HCEC 1CT (cell line): ENCODE measurements around the gene LKAAEAR1.

ENCODE experiments used
- DNase-seq: peaks from one replicate; pipeline ENCODE4 v3.0.0-alpha.2; 2017

Gene LKAAEAR1

GRCh38 chr20:64110411-64111068, 26.3 kb upstream of the LKAAEAR1 start:
- DNase-seq = no peak

DNA sequence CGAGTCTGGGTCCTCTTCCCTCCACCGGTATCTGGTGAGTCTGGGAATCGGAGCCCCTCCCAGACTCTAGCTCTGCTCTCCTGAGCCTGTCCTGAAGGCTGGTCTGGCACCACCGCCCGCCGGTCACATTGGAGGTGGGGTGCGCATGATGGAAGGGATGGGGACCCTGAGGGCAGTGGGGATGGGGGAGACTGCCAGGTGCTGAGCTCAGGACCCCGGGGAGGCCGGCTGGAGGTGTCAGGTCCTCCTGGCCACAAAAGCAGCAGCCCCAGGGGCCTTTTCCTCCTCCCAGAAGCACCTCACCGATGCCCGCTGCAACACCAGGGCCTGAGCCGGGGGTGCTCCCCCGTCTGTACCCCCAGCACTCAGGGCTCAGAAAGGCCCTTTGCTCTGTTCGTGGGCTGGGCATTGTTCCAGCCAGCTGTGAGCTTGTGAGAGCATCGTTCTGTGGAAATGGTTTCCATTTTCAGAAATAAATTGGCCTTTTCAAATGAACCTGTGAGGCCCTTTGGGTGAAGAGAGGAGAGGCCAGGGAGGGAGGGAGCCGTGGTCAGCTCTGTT, 25.7 kb upstream of the LKAAEAR1 start:
- DNase-seq = no peak

GRCh38 chr20:64108731-64109681, 24.8 kb upstream of the LKAAEAR1 start:
- no peak for DNase-seq

- DNase-seq = no peak
Observed at GRCh38 chr20:64107736-64108457, 23.7 kb upstream of the LKAAEAR1 start.

GRCh38 chr20:64106981-64107735, 23.0 kb upstream of the LKAAEAR1 start, which contains the start of gene NPBWR2:
NPBWR2 (minus strand) TSS chr20:64107565; CDS start chr20:64106831, 734 bp downstream.
- DNase-seq = no peak

- DNase-seq = no peak
Observed at GRCh38 chr20:64106435-64106961, 22.3 kb upstream of the LKAAEAR1 start.

- no peak for DNase-seq
Observed at GRCh38 chr20:64105846-64106434, 21.7 kb upstream of the LKAAEAR1 start.

DNA sequence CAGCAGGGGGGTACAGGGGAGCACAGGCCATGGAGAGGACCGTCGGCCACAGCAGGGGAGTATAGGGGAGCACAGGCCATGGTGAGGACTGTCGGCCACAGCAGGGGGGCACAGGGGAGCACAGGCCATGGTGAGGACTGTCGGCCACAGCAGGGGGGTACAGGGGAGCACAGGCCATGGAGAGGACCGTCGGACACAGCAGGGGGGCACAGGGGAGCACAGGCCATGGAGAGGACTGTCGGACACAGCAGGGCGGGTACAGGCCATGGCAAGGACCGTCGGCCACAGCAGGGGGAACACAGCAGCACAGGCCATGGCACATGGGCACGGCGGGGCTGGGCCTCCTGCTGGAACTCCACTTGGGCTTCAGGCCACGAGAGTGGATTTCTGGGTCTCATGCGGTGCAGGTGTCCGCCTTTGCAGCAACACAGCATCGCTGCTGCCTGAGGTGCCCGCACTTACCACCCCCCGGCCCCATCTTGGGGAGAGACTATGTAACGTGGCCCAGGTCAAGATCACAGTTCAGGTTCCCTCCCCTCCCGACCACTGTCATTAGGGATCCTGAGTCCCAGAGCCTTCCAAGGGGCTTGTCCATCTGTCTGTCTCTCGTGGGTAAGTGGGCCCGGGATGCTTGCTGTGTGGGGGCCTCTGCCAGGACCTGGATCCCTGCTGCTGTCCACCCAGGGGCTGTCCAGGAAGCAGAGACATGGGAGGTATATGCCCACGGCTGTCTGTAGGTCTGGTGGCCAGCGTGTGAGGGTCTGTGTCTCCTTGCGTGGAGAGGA, 20.7 kb upstream of the LKAAEAR1 start:
- no peak for DNase-seq

- DNase-seq = no peak
Observed at GRCh38 chr20:64103871-64104666, 19.9 kb upstream of the LKAAEAR1 start.

- no peak for DNase-seq
Observed at GRCh38 chr20:64102647-64103354, 18.6 kb upstream of the LKAAEAR1 start.

DNA sequence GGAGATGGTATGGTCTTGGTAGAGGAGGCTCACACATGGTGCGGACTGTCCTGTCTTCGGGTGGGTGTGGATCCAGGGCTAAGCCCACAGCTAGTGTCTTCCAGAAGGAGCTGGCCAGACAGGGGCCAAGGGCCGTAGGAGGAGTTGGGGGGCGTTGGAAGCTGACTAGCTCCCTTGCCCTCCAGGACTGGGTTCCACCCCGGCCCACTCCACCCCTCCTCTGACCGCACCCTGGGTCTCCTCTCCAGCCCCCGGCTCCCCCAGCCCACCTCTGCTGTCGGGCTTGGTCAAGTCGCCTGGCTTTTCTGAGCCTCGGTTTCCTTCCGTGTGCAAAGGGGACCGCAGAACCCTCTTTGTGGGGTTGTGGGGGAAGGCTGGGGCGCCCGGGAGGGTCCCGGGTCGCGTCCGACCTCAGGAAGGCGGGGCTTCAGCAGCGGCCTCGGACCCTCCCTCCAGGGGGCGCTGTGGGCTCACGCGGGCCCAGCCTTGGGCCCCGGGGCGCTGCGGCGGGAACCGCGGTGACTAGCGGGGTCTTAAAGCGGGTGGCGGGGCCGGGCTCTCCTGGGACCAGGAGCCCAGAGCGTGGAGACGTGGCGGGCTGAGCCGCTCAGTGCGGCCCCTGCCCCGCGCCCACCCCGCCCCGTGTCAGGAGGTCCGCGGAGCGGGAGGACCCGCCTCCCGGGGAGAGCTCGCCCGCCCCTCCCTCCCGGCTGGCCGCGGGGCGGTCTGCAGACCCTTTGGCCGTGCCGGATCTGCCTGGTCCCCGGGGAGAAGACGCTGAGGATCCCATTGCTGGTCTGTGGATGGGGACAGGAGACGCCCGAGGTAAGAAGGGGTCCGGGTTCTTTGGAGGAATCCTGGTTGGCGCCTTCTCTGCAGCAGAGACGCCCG, 17.8 kb upstream of the LKAAEAR1 start:
- no peak for DNase-seq

DNA sequence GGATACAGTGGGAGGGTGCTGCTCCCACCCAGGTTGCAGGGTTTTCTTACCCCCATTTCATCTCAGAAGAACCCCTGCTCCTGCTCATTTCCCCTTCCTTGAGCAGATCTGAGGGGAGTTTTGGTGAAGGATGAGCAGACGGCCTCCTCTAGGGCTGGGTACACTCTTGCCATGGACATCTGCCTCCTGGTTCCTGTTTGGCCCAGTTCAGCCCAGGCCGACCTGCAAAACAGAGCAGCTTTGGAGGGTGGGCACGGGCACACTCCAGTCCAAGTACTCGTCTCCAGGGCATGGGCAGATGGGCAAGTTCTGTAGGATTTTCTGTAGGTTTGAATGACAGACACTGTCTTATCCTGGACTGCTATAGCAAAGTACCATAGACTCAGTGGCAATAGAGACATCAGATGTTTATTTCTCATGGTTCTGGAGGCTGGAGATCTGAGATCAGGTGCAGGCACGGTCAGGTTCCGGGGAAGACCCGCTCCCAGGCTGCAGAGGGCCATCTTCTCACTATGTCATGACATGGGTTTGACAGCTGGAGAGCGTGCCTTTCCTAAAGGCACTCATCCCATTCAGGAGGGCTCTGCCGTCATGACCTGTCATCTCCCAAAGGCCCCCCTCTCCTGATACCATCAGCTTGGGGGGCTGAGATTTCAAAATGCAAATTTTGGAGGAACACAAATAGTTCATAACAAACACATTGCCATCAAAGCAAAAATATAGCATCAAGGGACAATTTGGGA, 16.9 kb upstream of the LKAAEAR1 start:
- DNase-seq = no peak

- no peak for DNase-seq
Observed at GRCh38 chr20:64100566-64100888, 16.3 kb upstream of the LKAAEAR1 start.

DNA sequence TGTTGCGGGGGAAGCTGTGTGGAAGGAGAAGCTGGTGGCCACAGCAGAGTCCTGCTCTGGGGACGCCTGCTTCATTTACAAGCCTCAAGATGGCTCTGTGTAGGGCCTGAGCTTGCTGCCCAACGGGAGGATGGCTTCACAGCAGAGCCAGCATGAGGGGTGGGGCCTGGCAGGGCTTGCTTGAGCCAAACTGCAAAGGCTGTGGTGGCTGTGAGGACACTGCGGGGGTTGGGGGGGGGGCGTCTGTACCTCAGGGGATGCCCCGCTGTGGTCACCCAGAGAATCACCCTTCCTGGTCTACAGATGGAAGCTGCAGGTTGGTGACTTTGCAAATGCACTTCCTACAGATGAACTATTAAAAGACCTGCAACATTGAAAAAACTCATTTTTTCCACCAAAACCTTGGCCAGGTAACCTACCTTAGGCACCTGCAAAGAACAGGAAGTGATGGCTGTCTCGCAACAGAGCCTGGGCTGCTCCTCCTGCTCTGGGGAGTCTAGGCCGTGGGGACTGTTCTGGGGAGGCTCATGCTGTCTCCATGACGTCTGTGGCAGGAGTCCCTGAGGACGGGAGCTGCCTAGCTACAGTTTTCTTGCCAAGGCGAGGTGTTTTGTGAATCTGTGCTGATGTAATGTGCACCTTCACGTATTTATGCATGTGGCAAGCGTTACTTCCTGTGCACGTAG, 15.8 kb upstream of the LKAAEAR1 start:
- no peak for DNase-seq

DNA sequence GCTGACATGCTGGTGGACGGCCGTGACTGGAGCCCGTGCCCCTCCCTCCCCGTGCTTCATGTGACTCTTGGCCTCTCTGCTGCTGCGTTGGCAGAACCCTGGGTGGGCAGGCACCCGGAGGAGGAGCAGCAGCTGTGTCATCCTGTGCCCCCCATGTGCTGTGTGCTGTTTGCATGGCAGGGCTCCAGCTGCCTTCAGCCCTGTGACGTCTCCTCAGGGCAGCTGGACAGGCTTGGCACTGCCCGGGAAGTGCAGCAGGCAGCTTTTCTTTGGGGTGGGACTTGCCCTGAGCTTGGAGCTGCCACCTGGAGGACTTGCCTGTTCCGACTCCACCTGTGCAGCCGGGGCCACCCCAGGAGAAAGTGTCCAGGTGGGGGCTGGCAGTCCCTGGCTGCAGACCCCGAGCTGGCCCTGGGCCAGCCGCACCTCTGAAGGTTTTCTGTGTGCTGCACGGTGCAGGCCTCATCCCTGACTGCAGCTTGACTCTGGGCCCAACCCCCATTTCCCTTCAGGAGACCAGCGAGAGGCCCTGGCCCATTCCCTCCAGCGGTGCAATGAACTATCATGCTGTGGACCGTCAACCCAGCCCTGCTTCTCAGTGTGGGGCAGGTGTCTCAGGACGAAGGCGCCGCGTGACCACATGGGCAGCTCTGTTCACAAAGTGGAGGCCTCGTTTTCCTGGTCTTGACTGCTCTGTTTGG, 15.0 kb upstream of the LKAAEAR1 start:
- DNase-seq = no peak

DNA sequence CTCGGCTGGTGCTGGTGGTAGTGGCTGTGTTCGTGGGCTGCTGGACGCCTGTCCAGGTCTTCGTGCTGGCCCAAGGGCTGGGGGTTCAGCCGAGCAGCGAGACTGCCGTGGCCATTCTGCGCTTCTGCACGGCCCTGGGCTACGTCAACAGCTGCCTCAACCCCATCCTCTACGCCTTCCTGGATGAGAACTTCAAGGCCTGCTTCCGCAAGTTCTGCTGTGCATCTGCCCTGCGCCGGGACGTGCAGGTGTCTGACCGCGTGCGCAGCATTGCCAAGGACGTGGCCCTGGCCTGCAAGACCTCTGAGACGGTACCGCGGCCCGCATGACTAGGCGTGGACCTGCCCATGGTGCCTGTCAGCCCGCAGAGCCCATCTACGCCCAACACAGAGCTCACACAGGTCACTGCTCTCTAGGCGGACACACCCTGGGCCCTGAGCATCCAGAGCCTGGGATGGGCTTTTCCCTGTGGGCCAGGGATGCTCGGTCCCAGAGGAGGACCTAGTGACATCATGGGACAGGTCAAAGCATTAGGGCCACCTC, 14.3 kb upstream of the LKAAEAR1 start:
- DNase-seq = no peak
